Chondrocyte (in vitro differentiated cells): ENCODE results near the gene B4GALNT2. TPM values are rescaled to one million over a fixed set of nuclear protein-coding genes. Genes with fewer than 3 reads are reported as not detected.

ENCODE experiments used
- DNase-seq: peaks from one replicate; pipeline ENCODE4 v3.0.0; 2021; ENCODE audit warnings: mixed read lengths, low spot score
- H3K27ac Mint-ChIP-seq: one replicate; pipeline ENCODE4 v1.8.0; 2021; ENCODE audit warnings: mild to moderate bottlenecking, moderate library complexity, mixed read lengths; ENCODE audit not compliant: unreplicated experiment
- H3K27me3 Mint-ChIP-seq: 2 replicates; pipeline ENCODE4 v1.8.0; 2021; ENCODE audit warnings: low read depth, mixed read lengths
- H3K36me3 Mint-ChIP-seq: 2 replicates; pipeline ENCODE4 v1.8.0; 2021; ENCODE audit warnings: low read depth, mixed read lengths
- H3K4me1 Mint-ChIP-seq: 2 replicates; pipeline ENCODE4 v1.8.0; 2021; ENCODE audit warnings: low read depth, mild to moderate bottlenecking, mixed read lengths
- H3K4me3 Mint-ChIP-seq: one replicate; pipeline ENCODE4 v1.8.0; 2021; ENCODE audit warnings: mild to moderate bottlenecking, moderate library complexity, mixed read lengths; ENCODE audit not compliant: unreplicated experiment
- H3K9me3 Mint-ChIP-seq: 2 replicates; pipeline ENCODE4 v1.8.0; 2021; ENCODE audit warnings: low read depth, mixed read lengths
- CTCF ChIP-seq: fragments of 200-600 bp; sonication (generic); IDR thresholded peaks from 2 replicates; pipeline ENCODE4 v1.5.0; 2021; ENCODE audit warnings: antibody characterized with exemption, mild to moderate bottlenecking, moderate library complexity
- total RNA-seq: library from RNA; stranded (reverse); gene quantifications from 3 replicates; pipeline ENCODE4 v1.2.1, GENCODE V29; 2021

The B4GALNT2 gene
- total RNA-seq, 1 donor from 2014 or later: not detected

- no peaks in the 10 kb centered on the region for H3K9me3 Mint-ChIP-seq
- no peak overlapping the region for H3K4me3 Mint-ChIP-seq
- H3K27ac Mint-ChIP-seq: no peak overlapping the region
- H3K36me3 Mint-ChIP-seq: no peaks in the 10 kb centered on the region
- peaks cover 10% of the 10 kb centered on the region for H3K27me3 Mint-ChIP-seq
- TF ChIP-seq CTCF: no peak
- peaks cover 4% of the 10 kb centered on the region for H3K4me1 Mint-ChIP-seq
- no peak for DNase-seq
These were observed 19.4 kb downstream of the B4GALNT2 start for GRCh38 chr17:49151996-49152395.

- Mint-ChIP-seq H3K9me3 (no peaks in the 10 kb centered on the region), H3K4me3 (no peak overlapping the region), H3K27me3 (peaks cover 34% of the 10 kb centered on the region), H3K27ac (no peak overlapping the region), H3K36me3 (no peaks in the 10 kb centered on the region), H3K4me1 (no peaks in the 10 kb centered on the region)
- TF ChIP-seq CTCF: no peak
- no peak for DNase-seq
These were observed 23.7 kb downstream of the B4GALNT2 start for GRCh38 chr17:49156256-49156655.

GRCh38 chr17:49157784-49158183, 25.2 kb downstream of the B4GALNT2 start:
- H3K27ac Mint-ChIP-seq: no peak overlapping the region
- TF ChIP-seq CTCF: no peak
- H3K4me1 Mint-ChIP-seq: no peaks in the 10 kb centered on the region
- peaks cover 38% of the 10 kb centered on the region for H3K27me3 Mint-ChIP-seq
- no peaks in the 10 kb centered on the region for H3K9me3 Mint-ChIP-seq
- H3K36me3 Mint-ChIP-seq: no peaks in the 10 kb centered on the region
- no peak for DNase-seq
- no peak overlapping the region for H3K4me3 Mint-ChIP-seq

GRCh38 chr17:49162866-49163265, 30.3 kb downstream of the B4GALNT2 start:
- Mint-ChIP-seq H3K4me3 (no peak overlapping the region), H3K9me3 (no peaks in the 10 kb centered on the region), H3K4me1 (no peaks in the 10 kb centered on the region), H3K36me3 (no peaks in the 10 kb centered on the region), H3K27ac (no peak overlapping the region), H3K27me3 (peaks cover 40% of the 10 kb centered on the region)
- no peak for TF ChIP-seq CTCF
- DNase-seq: no peak

GRCh38 chr17:49165143-49165542, 32.6 kb downstream of the B4GALNT2 start:
- Mint-ChIP-seq H3K4me3 (no peak overlapping the region), H3K4me1 (no peaks in the 10 kb centered on the region), H3K36me3 (no peaks in the 10 kb centered on the region), H3K9me3 (no peaks in the 10 kb centered on the region), H3K27ac (no peak overlapping the region), H3K27me3 (peaks cover 41% of the 10 kb centered on the region)
- no peak for TF ChIP-seq CTCF
- DNase-seq: no peak
